ENCODE results near the gene PTPRD. TPM values are rescaled to one million over a fixed set of nuclear protein-coding genes. Genes with fewer than 3 reads are reported as not detected.

PTPRD gene
- polyA plus RNA-seq, 1 donor = 145 TPM

DNA sequence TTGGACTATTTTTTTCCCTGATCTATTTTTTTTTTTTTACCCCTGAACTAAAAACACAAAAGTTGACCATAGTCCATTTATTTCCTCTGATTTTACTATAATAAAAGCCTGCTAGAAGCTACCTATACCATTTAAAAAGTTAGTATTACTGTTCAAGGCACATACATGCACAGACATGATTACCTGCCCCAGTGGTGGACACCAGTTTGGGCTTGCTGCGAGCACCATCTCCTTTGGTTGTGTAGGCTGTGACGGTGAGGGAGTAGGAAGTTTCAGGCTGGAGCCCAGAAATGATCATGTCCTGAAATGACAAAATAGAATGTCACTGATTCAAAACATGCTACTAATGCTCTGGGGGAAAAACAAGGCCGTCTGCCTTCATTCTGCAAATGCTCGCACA is 2120.1 kb downstream of the PTPRD start:
- DNase-seq = no peak

DNA sequence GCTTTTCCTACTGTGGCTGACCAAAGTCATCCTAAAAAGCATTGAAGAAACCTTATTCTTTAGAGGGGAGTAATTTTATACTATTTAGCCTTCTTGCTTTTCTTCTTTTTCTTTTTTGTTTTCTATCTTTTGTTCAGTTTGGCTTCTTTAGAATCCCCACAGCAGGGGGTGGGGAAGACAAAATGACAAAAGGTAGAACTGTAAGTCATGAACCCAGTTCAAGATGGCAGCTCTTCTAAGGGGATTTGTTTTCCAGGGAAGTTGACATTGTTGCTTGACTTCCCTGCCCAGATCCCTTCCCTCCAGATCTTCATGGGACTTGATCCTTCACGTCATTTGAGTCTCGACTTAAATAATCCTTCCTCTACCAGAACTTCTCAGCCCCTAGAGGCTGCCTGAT is 2120.8 kb downstream of the PTPRD start:
- no peak for DNase-seq

DNA sequence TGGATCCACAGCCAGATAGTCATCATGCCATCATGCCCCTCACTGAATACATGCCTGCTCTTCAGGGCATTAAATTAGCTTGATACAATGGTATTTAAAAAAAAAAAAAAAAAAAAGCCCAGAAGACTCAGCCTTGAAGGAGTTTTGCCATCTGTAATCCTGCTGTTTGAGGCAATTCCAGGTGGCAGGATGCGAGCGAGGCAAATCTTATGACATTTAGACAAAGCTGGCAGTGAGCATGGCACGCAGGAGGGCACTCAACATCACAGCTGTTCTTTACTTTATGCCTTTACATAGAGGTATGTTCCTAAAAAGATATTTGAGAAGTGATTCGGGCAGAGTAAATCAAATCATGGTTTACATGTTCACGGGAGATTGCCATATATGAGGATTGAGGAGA is 2121.2 kb downstream of the PTPRD start:
- DNase-seq = no peak

DNA sequence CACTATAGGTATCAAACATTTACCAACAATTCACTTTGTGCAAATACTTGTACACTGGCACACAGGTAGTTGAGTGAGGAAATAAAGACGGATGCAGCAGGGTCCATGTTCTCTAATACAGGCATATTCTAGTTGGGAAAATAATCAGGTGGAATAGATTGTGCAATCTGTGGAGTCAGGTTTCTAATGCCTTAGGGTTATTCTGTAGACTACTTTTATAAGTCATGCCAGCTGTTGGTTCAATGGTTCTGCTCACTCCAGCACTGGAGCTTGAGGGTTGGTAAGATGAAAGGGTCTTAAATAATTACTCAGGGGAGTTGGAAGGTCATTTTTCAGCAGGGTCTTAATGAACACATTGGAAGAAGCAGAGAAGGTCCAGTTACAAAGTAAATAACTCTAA is 2123.0 kb downstream of the PTPRD start:
- DNase-seq = no peak

DNA sequence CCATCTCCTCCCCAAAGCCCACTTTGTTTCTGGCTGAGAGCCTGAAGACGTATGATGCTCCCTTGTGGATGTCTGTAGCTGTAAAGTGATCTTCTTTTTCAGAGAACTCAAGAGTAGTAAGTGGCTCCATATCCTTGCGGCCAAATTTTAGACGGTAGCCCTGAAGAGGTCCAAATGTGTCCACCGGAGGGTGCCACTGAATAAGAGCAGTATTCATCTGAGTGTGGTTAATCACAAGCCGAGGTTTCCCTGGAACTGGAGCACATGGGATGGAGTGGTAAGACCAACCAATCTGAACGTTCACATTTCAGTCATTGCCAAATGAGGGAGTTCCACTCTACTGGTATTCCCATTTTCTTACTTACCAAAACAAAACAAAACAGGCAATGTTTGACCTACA is 2126.7 kb downstream of the PTPRD start:
- no peak for DNase-seq

DNA sequence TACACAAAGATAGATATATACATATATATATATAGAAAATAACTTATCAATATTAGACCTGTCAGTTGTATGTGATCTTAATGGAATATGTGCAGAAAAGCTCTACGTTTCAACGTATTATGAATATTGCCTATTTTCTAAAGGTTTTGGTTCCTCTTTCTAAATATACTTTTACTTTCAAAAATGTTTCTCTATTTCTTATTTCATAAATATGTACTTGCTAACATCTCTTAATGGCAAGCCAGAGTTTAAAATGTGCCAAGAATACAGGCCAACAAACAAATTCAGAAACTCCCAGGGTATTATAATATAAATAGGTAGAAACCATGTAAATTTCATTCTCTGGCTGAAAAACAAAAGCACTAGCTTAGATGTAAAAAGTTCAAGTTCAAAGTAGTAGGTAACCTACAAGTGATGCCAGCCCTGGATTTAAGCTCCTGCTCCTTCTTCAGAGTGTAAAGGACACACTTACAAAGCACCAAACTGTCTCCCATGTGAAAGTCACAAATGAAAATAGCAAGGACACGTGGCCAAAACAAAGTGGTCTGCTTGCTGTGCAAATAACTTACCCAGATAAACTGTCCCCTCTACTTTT is 2128.1 kb downstream of the PTPRD start:
- DNase-seq = no peak

DNA sequence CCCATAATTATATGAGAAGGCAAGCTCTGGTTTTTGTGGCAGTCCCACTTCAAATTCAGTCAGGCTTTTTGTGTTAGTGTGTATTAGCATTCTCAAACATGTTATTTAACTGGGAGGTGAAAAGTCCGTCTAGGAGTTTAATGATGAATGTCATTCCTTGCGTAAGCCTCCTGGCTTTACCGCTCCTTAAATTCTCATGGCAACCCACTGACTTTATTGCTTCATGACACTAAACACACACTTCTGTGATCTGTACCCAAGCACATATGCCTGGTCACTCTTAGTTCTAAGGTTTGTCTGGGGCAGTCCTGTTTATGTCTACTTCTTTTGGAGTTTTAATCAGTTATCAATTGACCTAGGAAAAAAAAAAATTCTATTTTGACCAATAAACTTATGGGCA is 2135.4 kb downstream of the PTPRD start:
- DNase-seq = no peak

DNA sequence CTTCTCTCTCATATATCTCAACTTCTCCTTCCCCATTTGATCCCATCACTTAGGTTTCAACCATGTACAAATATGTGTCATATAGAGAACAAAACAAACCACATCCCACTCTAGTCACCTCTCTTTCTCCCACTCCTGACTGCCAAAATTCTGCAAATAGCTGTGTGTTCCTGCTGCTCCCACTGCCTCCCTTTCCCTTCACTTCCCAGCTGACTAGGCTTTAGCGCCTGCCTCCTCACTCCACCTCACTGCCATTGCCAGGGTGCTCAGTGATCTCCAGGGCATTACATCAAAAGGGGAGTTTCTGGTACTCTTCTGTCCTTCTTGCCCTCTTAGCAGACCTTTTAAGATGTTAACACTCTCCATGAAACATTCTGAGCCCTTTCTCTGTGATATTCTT is 2137.9 kb downstream of the PTPRD start:
- DNase-seq = no peak

DNA sequence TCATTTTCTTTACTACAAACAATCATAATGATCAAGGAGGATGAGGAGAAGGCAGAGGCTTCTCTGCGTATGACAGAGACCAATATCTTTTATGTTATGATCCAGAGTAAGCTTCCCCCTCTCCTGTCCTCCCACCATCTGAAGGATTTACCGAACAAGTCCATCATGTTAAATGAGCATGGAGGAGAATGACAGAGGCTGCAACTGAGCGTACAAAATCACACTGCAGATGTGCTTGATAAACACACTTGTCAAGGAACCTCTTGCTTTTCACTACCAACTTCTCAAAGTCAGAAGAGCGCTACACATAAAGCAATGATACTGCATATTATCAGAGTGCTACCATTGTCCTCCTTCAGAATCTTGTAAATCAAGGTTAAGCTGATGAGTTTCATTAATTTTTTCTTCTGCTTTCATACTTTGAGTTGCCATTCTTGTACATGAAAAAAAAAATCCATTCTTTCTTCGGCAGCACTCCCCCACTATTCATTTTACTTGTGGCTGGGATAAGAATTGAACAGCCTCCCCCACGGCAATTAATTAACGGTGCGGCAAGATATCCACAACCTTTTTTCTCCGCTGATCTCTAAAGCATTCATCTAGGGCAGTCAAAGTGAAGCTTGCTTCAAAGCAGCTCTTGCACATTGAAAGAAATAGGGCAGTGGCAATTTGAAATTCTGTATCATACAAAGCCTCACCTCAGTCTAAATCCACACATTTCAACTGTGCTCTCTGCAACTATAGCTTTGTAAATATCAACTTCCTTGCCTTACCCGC is 2139.4 kb downstream of the PTPRD start:
- no peak for DNase-seq

DNA sequence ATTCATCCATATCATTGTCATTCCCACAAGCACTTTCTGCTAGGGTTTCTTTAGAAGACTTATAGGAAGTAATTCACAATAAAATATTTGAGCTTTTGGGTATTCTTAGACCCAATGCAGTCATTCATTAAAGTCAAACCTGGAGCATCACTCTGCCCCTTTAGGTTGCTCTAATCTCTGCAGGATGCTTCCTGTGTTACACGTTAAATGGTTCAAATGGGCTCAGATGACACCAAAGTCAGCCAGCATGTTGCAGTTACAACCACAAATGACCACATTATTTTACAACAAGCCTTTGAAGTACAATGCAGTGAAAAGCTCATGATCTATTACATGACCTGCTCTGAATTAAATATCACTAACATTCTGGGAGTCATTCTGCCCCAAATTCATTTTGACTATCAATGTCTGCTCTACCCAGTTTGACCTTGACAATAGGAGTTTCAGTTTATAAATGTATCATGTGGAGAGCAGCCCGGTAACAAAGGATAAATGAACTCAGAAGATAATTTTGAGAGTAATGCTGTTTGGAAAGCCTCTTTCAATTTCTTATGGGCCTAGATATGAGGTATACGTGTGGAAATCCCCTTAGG is 2144.7 kb downstream of the PTPRD start:
- no peak for DNase-seq

DNA sequence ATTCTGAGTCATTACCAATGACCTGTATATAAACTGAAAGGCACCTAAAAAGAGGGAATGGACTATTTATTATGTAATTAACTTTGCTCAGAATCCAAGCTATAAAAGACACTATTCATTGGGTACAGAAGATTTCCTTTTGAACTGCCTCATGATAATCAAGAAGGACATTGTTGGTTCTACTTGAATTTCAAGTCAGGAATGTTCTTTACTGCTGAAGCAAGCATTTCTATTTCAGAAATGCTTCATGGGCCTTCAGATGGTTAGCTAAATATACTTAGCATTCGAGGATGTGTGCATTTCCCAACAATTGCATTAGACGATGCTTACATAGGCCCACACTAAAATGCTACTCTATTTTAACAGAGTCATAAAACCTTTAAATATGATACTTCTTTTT is 2155.0 kb downstream of the PTPRD start:
- DNase-seq = no peak

DNA sequence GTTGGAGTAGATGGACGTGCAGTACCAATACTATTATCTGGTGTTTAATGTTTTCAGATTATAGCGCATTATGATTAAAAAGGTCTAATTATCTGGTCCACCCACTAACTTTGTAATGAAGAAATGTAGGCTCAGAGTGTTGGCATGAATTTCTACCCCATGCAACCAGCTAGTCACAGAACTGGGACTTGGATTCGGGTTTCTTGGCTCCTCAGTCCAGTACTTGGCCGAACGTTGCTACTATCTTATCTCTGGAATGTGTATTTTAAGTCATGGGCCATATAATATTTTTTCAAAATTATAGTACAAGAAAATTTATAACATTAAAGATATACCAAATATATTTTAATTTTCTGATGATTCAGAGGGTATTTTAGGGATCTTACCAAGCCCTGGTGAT is 2155.7 kb downstream of the PTPRD start:
- no peak for DNase-seq

DNA sequence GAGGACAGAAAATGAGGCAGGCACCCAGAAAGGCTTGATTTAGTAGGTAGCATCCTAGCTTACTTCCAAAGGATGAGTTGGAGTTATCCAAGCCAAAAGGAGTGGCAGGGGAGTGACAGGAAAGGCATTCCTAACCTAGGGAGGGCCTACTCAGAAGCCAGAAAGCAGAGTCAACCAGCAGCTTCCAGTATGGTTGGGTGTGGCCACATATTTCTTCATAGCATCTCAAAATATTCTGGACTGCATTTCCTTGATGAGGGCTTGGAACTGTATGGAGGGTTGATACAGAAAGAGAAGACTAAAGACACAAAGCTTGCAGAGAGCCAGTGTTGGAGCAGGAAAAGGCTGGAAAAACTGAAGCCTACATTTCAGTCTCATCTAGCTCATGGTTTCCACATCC is 2156.5 kb downstream of the PTPRD start:
- DNase-seq = no peak

DNA sequence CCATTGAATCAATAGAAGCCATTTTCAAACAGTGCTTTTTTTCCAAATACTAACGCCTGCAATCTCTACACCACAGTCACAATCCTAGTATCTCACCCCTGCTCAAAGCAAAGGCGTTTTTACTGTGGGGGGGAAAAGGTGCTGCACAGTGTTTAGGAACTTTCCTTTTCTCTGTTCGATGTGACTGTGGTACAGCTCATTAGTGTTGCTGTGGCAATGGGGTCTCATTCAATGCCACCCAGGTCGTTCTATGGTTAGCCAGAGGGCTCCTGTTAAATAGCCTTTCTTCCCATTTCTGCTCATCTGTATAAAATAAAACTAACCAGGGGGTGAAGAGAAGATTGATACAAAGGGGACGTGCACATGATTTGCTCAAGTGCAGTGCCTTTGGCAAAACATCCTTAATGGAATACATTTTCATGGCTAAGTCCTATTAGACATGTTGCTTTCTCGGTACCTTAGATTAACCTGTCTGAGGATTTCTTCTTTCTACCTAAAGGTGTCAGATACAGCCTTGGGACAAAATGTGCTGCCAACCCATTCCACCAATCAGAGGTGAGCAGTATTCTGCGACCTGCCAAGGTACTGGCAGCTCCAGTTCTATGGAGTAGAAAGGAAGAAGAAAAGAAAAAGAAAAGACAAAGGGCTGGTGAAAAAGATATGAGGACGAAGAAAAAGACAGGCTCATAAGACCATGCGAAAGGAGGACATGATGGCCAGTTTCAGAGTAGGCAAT is 2161.8 kb downstream of the PTPRD start:
- DNase-seq = no peak

DNA sequence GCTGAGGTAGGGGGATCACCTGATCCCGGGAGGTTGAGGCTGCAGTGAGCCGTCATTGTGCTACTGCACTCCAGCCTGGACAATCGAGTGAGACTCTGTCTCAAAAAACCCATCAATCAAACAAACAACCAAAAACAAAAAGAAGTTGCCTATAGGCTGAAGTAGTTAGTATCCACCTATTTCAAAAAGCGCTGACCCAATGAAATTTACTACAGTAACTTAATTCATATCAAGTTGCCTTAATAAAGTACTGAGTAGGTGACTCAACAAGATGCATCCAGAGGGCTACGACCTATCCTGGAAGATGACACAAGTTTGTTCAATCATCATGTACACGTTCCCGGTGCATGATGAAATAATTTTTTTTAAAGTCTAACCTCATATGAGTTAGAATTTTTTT is 2164.6 kb downstream of the PTPRD start:
- DNase-seq = no peak

DNA sequence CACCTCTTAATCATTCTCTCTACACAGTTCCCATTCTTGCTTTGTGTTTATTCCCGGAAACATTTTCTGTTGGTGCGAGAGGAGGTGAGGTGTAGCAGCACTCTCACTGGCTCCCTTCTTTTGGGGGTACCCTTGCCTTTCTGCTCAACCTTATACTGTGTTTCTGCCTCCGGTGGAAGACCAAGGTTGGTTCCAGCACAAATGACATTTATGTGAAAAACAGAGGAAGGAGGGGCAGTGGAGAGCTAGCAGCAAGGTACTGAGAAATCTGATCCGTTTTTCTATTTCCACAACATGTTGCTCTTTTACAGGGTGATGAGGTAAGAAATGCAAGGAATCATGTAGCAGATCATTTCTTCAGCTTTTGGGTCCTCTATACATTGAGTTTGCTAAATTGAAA is 2165.2 kb downstream of the PTPRD start:
- no peak for DNase-seq

DNA sequence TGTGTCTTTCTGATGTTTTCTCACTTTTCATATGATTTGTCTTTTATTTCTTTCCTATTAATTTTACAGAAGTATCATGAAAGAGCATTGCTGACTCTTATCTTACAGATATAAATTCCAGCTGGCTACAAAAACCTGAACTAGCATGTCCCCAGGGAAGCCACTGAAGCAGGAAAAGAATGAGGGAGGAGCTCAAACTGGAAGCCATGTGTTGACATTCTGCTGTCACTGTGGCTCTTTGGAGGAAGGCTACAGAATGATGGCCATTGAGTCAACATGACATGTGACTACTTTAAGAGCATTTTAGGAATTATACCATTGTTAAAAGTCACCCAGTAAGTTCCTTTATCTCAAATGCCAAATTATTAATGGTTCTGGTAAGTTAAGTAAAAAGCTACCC is 2174.9 kb downstream of the PTPRD start:
- no peak for DNase-seq

DNA sequence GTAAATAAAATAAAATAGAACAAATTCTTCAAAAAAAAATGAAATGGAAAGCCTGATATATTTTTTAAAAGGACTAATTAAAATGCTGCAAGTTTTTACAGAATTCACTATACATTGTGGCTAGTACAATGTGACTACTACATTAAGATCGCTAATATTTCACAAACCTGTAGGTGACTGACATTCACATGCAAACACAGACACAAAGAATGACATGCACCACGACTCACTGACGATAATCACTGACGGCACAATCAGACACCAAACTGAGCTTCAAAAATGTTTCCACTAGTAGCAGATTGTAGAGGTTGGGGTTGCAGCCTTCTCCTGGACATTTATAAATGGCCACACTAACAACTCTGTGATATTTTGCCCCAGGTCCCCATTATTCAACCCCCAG is 2175.5 kb downstream of the PTPRD start:
- no peak for DNase-seq

DNA sequence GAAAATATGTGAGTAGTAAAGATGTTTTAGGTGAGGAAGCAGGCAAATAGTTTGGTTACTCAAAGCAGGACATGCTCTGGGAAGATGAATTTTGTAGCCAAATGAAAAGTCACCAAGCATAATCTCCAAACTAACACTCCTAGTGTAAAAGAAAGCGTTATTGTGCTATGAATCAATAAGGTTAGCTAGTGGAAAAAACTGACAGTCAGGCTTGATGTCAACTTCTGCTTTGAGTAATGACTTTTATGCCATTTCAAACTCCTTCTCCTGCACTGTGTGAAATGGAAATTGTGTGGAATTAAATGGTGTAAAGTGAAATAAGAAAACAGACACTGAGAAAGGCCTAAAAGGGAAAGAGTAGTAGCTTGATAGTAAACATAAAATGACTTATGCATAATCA is 2176.0 kb downstream of the PTPRD start:
- DNase-seq = no peak

DNA sequence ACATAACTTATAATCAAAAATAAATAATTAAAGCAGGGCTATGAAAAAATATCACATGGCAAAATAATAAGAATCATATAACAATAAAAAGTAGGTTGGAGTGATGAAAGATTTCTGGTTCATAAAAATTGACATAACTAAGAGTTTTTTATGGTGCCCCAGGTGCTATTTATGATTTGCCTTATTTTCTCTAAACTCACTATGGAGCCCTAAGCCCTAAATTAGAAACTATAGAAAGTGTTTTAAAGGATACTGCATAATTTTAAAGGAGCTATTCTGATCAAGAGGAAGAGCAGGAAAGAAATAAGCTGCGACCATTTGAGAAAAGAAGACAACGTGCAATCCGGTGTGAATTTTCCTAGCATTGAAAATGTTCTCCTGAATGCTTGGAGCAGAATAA is 2178.2 kb downstream of the PTPRD start:
- DNase-seq = no peak

DNA sequence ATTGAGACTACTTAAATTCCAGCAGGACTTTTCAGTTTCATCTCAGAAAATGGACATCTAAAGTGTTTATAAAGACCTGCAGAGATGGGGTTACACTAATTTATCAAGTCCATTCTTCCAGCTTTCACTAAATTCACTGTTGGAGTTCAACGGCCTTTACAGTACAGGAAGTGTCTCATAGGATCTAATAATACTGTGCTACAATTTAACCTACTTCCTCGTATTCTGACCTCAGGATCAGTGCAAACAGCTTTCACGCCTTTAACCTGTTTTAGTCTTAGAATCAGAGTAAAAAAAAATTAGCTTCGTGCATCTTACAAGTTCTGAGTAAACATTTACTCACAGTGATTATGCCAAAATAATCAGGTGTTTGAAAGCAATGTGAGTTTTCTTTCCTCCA is 2180.6 kb downstream of the PTPRD start:
- no peak for DNase-seq

DNA sequence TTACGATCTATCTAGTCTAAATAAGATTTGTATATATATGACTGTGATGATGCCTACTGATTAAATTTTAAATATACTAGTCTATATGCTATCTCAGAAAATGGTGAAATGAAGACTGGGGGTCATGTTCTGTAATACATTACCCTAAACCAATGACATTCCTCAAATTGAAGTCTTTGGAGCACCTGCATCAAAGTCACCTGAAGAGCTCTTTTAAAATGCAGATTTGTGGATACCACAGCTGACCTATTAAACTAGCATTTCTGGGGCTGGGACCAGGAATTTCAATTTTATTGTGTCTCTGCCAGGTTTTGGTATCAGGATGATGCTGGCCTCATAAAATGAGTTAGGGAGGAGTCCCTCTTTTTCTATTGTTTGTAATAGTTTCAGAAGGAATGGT is 2181.3 kb downstream of the PTPRD start:
- DNase-seq = no peak

DNA sequence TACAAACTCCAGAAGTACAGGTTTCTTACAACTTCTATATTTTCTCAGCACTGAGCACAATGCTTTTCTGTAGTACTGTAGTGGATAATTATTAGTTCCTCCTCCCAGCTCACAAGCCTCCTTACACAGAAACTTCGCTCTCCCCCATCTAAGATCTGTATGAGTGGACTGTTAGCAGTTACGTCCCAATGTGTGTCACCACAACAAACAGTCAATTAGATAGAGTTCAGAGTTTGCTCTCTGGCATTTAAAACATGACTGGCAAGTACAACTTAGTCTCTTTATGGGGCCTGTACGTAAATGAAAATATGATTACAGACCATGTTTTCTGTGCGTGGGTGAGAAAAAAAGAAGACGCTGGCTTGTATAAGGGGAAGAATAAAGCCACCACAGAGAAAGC is 2181.9 kb downstream of the PTPRD start:
- no peak for DNase-seq

Measured in left kidney (tissue), 2 donors.